8988T (cell line): ENCODE measurements around the gene MAP4K2.

Source experiments
- DNase-seq: peaks from one replicate; pipeline ENCODE4 v3.0.0; 2011

MAP4K2 gene

GRCh38 chr11:64790205-64791095 is 12.6 kb downstream of the MAP4K2 start:
- DNase-seq = no peak

GRCh38 chr11:64789331-64790204 is 13.4 kb downstream of the MAP4K2 start:
- no peak for DNase-seq

GRCh38 chr11:64788321-64789215 is 14.4 kb downstream of the MAP4K2 start:
- no peak for DNase-seq

GRCh38 chr11:64787526-64788320 is 15.3 kb downstream of the MAP4K2 start:
- DNase-seq = peak; percentile 97

GRCh38 chr11:64786308-64786707 is 16.7 kb downstream of the MAP4K2 start:
- DNase-seq = no peak

- DNase-seq = no peak
Measured at GRCh38 chr11:64784813-64785581, 18.0 kb downstream of the MAP4K2 start.

GRCh38 chr11:64778473-64779298 is 24.3 kb downstream of the MAP4K2 start, which contains the start of gene SF1:
TSS of gene SF1 (minus strand) at chr11:64778542. CDS start at chr11:64778392, 150 bp downstream.
- peak; percentile 96 for DNase-seq

- no peak for DNase-seq
Measured at GRCh38 chr11:64778223-64778472, 24.9 kb downstream of the MAP4K2 start.

GRCh38 chr11:64777449-64778222 is 25.4 kb downstream of the MAP4K2 start:
- peak; percentile 94 for DNase-seq

GRCh38 chr11:64776875-64777274 is 26.1 kb downstream of the MAP4K2 start:
- no peak for DNase-seq

- no peak for DNase-seq
Measured at GRCh38 chr11:64776425-64776824, 26.6 kb downstream of the MAP4K2 start.

GRCh38 chr11:64774144-64774543 is 28.9 kb downstream of the MAP4K2 start:
- DNase-seq = no peak

GRCh38 chr11:64772303-64773018 is 30.6 kb downstream of the MAP4K2 start:
- DNase-seq = no peak

- no peak for DNase-seq
Measured at GRCh38 chr11:64771861-64772260, 31.2 kb downstream of the MAP4K2 start.

- DNase-seq = no peak
Measured at GRCh38 chr11:64770120-64770519, 32.9 kb downstream of the MAP4K2 start.

- DNase-seq = no peak
Measured at GRCh38 chr11:64769283-64769682, 33.7 kb downstream of the MAP4K2 start.

- DNase-seq = no peak
Measured at GRCh38 chr11:64768300-64768694, 34.7 kb downstream of the MAP4K2 start.
